OCI-M2 (cell line): ENCODE data around the gene CADM4.
"Not testable (repeated sequence)": the region's sequence is repeated elsewhere in the genome, so short reads cannot be mapped to it uniquely, and the experiment has no call there.

Experiments
- DNase-seq: peaks from one replicate; lab custom pipeline; 2025; ENCODE audit not compliant: unreplicated experiment; lab: John Stamatoyannopoulos, UW

Gene CADM4, protein sequence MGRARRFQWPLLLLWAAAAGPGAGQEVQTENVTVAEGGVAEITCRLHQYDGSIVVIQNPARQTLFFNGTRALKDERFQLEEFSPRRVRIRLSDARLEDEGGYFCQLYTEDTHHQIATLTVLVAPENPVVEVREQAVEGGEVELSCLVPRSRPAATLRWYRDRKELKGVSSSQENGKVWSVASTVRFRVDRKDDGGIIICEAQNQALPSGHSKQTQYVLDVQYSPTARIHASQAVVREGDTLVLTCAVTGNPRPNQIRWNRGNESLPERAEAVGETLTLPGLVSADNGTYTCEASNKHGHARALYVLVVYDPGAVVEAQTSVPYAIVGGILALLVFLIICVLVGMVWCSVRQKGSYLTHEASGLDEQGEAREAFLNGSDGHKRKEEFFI

DNA sequence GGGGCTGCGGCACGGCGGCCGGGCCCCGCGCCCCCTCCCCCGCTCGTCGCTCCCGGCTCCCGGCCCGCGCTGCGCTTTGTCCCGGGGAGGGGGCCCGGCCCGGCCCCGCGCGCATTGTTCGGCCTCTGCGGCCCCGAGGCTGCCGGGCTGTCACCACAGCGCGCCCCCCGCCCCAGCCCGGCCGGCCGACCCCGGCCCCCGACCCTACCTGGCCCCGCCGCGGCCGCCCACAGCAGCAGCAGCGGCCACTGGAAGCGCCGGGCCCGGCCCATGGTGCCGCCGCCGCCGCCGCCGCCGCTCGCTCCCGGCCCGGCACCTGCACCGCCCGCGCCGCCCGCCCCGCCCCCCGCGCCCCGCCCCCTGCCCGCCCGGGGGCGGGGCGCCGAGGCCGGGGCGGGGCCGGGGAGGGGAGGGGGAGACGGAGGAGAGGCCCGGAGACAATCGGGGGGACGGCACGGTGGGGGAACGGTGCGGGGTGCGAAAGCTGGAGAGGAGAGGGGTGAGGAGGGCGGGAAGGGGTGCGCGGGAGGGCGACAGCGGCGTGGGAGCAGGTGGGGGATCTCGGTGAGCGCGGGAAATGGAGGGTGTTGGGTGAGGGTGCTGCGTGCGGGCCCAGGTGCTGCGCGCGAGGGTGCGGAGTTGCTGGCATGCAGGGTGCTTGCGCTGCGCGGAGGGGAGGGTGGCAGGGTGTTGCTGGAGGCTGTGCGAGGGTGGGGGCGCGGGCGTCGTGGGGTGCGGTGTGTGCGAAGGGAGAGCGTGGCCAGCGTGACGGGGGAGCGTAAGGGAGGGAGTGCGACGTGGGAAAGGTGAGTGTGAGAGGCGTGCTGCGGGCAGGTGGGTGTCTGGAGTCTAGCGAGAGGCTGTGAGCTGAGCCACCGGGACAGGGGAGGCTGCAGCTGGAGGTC, at the start of gene CADM4:
TSS of gene CADM4 (minus strand) at position 332 of the 905 bp plus-strand sequence. CDS start at position 272, 60 bp downstream.
- DNase-seq: no peak

- DNase-seq: no peak
Measured at GRCh38 chr19:43688059-43688701, 48.5 kb upstream of the CADM4 start.

GRCh38 chr19:43687660-43687997, 48.0 kb upstream of the CADM4 start:
- DNase-seq: no peak

- no peak for DNase-seq
Measured at GRCh38 chr19:43684326-43684725, 44.7 kb upstream of the CADM4 start.

- no peak for DNase-seq
Measured at GRCh38 chr19:43683905-43684304, 44.3 kb upstream of the CADM4 start.

GRCh38 chr19:43682824-43683661, 43.4 kb upstream of the CADM4 start:
- no peak for DNase-seq

DNA sequence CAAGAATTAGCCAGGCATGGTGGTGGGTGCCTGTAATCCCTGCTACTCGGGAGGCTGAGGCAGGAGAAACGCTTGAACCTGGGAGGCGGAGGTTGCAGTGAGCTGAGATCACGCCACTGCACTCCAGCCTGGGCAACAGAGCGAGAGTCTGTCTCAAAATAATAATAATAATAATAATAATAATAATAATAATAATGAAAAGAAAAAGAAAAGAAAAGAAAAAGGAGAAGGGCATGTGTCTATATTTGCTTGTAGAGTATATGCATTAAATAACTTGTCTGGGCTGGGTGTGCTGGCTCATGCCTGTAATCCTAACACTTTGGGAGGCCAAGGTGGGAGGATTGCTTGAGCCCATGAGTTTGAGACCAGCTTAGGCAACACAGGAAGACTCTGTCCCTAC, 42.6 kb upstream of the CADM4 start:
- DNase-seq: not testable (repeated sequence)

- no peak for DNase-seq
Measured at GRCh38 chr19:43681821-43682220, 42.2 kb upstream of the CADM4 start.

GRCh38 chr19:43678512-43679261, 39.0 kb upstream of the CADM4 start:
- DNase-seq: no peak

DNA sequence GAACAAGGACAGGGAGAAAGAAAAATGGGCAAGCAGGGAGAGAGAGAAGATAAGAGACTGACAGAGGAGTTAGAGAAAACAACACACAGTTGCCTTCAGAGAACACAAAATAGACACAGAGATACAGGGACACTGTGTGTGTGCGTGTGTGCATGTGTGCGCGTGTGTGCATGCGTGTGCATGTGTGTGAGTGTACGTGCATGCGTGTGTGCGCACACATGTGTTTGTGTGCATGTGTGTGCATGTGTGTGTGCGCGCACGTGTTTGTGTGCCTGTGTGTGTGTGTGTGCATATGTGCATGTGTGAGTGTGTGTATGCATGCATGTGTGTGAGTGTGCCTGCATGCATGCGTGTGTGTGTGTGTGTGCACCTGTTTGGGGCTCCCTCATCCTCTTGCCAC, 36.3 kb upstream of the CADM4 start:
- no peak for DNase-seq

DNA sequence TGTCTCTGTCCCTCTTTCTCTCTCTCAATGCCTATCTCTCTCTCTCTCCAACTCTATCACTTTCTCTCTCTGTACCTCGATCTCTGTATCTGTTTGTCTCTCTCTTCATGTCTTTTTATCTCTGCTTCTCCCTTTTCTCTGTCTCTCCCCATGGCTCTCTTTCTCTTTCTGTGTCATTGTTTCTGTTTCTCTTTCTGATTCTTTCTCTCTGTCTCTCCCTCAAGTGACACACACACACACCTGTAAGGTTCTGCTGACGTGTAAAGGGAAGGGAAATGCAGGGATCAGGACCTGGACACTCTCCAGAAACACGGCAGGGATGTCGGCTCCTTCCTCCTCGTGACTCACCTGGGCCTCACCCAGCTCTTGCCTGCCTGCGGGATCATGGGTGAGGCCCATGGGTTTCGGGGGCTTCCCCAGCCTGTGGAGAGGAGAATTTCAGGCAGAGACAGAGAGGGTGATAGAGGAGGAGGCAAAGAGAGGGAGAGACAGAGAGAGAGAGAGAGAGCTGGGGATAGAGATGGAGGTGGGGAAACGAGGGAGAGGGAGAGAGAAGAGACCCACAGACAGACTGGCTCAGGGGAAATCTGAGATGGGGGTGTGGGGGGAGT, 35.7 kb upstream of the CADM4 start:
- DNase-seq: no peak

DNA sequence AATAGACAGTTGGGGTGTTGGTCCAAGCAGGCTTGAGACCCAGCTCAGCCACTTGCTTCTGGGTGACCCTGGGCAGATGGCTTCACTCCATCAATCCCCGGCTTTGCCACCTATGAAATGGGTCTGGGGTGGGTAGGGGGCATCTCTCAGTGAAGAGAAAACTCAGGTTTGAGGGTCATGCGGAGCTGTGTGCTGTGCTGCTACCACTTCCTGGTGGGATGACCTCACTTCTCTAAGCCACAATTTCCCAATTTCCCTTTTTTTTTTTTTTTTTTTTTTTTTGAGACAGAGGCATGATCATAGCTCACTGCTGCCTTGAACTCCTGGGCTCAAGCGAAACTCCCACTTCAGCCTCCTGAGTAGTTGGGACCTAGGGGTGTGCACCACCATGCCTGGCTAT, 34.9 kb upstream of the CADM4 start:
- no peak for DNase-seq

DNA sequence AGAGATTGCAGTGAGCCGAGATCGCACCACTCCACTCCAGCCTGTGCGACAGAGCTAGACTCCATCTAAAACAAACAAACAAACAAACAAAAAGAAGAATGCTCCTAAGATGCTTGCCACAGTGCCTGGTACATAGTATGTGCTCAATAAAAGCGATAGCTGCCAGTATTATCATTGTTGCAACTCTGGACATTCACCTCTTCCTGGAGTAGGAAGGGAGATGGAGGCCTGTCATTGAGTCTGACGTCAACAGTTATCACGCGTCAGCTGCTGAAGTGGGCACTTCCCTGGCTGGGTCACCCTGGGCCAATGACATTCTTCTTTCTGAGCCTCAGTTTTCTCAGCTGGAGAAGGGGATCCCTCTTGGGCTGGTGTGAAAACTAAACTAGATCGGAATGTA, 34.5 kb upstream of the CADM4 start:
- DNase-seq: no peak

DNA sequence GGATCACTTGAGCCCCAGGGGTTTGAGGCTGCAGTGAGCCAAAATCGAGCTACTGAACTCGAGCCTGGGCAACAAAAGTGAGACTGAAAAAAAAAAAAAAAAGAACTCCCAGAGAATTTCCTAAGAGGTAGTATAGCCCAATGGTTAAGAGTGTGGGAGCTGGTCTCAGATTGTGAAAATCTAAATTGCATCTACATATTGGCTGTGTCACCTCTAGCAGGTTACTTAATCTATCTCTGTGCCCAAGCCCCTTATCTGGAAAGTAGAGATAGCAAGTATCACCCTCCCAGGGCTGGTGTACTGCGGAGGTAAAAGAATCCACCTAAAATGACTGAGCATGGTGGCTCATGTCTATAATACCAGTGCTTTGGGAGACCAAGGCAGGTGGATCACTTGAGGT, 34.0 kb upstream of the CADM4 start:
- DNase-seq: no peak

DNA sequence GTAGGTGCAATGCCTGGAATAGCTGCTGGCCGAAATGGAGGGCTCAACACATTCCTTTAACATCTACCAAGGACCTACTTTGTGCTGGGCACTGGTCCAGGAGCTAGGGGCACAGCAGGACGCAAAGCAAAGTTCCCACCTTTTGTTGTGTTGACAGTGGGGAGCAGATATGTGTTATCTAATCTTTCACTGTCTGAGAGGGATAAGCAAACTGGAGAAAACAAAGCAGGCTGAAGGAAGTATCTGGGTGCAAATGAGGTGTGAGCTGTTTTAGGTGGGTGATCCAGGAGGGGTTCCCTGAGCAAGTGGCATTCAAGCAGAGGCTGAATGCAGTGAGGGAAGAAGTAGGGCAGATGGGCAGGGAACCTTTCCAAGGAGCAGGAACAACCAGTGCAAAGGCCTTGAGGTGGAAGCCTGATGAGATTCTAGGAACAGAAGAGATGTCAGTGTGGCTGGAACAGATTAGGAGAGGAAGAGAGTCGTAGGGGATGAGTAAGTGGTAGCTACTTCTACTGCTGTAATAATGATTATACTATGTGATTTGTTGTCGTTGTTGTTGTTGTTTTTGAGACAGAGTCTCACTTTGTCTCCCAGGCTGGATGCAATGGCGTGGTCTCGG, 32.5 kb upstream of the CADM4 start:
- no peak for DNase-seq

DNA sequence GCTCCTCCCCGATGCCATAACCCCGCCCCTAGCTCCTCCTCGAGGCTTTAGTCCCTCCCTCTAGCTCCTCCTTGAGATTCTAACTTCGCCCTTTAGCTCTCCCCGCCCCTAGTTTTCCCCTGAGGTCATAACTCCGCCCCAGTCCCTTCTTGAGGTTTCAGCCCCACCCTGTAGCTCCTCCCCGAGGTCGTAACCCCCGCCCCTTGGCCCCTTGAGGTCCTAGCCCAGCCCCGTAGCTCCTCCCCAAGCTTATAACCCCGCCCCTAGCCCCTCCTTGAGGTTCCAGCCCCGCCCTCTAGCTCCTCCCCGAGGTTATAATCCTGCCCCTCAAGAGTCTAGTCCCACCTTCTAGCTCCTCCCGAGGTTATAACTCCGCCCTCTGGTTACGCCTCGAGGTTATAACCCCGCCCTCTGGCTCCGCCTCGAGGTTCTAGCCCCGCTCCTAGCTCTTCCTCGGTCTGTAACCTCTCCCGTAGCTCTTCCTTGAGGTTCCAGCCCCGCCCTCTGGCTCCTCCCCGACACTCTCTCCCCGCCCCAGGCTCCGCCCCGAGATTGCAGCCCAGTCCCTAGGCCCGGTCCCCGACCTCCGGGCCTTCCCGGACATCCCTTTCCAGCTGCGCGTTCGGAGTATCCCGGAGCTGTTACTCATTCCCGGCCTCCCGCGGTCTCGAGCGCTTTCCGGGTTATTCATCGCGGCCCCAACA, 28.9 kb upstream of the CADM4 start:
- DNase-seq: peak; percentile 99

DNA sequence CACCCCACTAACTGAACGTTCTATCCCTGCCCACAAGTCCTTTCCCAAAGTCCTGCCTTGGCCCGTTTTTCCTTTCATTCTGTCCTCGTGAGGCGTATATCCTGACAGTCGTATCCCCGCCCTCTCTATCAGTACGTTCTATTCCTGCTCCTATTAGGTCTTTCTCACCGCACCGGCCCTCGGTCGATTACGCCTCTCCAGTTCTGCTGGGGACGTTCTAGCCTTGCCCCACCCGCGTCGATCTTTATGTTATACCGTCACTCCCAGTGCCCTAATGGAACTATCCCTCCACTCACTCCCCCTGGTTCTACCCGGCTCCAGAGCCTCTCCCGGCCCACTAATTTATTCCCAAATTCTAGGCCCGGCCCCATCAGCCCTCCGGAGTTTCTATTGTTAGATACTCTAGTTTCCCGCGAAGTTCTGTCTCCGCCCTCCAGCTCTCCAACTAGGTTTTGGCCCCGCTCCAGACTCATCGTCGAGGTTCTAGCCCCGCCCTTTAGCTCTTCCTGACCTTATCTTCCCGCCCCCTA, 28.3 kb upstream of the CADM4 start:
- DNase-seq: no peak

GRCh38 chr19:43667126-43667875, 27.7 kb upstream of the CADM4 start:
- no peak for DNase-seq
